Measurements from ENCODE around the gene ZFR. TPM values are rescaled to one million over a fixed set of nuclear protein-coding genes. Genes with fewer than 3 reads are reported as not detected.
"Not testable (repeated sequence)": the region's sequence is repeated elsewhere in the genome, so short reads cannot be mapped to it uniquely, and the experiment has no call there.

ZFR gene
- total RNA-seq, 4 donors from 2014 or later, result 44.9 to 61.6 (median 52.7) TPM

- TF ChIP-seq CTCF (IDR thresholded peaks at IDR 0.05) (no peak), POLR2A (IDR thresholded peaks at IDR 0.05) (no peak)
- no peak for DNase-seq (ENCODE audit: low spot score in 2 of 2)
- intact Hi-C loops (cut with DNase I; ENCODE audit: low total_unique reads), result no loop called here
- H3K4me3 ChIP-seq (ENCODE audit: low read depth, poor library complexity, severe bottlenecking), result no peak overlapping the region
Observed at GRCh38 chr5:32379421-32379820, 65.1 kb downstream of the ZFR start.

GRCh38 chr5:32378966-32379365, 65.6 kb downstream of the ZFR start:
- TF ChIP-seq CTCF (IDR thresholded peaks at IDR 0.05) (no peak), POLR2A (IDR thresholded peaks at IDR 0.05) (no peak)
- DNase-seq (ENCODE audit: low spot score in 2 of 2), result no peak
- intact Hi-C loops (cut with DNase I; ENCODE audit: low total_unique reads), result no loop called here
- H3K4me3 ChIP-seq (ENCODE audit: low read depth, poor library complexity, severe bottlenecking), result no peak overlapping the region
- WGBS, 2 donors, result 73 to 76% methylated on average over 5 of the region's 5 CpGs

- no peak for TF ChIP-seq CTCF (IDR thresholded peaks at IDR 0.05)
- no peak for TF ChIP-seq POLR2A (IDR thresholded peaks at IDR 0.05)
- intact Hi-C loops (cut with DNase I; ENCODE audit: low total_unique reads), result no loop called here
- H3K4me3 ChIP-seq (ENCODE audit: low read depth, poor library complexity, severe bottlenecking), result no peak overlapping the region
- DNase-seq (ENCODE audit: low spot score in 2 of 2), result no peak
- 92 to 94% methylated on average over 8 of the region's 8 CpGs for WGBS, 2 donors
Observed at GRCh38 chr5:32369542-32370155, 74.9 kb downstream of the ZFR start.

GRCh38 chr5:32369032-32369431, 75.5 kb downstream of the ZFR start:
- TF ChIP-seq CTCF (IDR thresholded peaks at IDR 0.05) (no peak), POLR2A (IDR thresholded peaks at IDR 0.05) (no peak)
- WGBS, 2 donors, result 95 to 96% methylated on average over 4 of the region's 4 CpGs

GRCh38 chr5:32367271-32367670, 77.3 kb downstream of the ZFR start:
- 81 to 82% methylated on average over 6 of the region's 6 CpGs for WGBS, 2 donors
- H3K4me3 ChIP-seq (ENCODE audit: low read depth, poor library complexity, severe bottlenecking); DNase-seq (ENCODE audit: low spot score in 2 of 2); intact Hi-C loops (cut with DNase I; ENCODE audit: low total_unique reads): not testable (repeated sequence)

More at GRCh38 chr5:32369032-32369431, 75.5 kb downstream of the ZFR start:
- no peak overlapping the region for H3K4me3 ChIP-seq (ENCODE audit: low read depth, poor library complexity, severe bottlenecking)
- no peak for DNase-seq (ENCODE audit: low spot score in 2 of 2)
- intact Hi-C loops (cut with DNase I; ENCODE audit: low total_unique reads), result no loop called here

GRCh38 chr5:32365623-32366022, 78.9 kb downstream of the ZFR start:
- TF ChIP-seq CTCF (IDR thresholded peaks at IDR 0.05), result no peak
- TF ChIP-seq POLR2A (IDR thresholded peaks at IDR 0.05), result no peak
- H3K4me3 ChIP-seq (ENCODE audit: low read depth, poor library complexity, severe bottlenecking), result no peak overlapping the region
- WGBS, 2 donors, result 97 to 98% methylated on average over 5 of the region's 5 CpGs
- no peak for DNase-seq (ENCODE audit: low spot score in 2 of 2)
- intact Hi-C loops (cut with DNase I; ENCODE audit: low total_unique reads), result no loop called here

Measured in lower leg skin (tissue), 4 donors.